Measurements from ENCODE around the gene INTS1.

Gene INTS1

GRCh38 chr7:1430056-1430845, 73.9 kb downstream of the INTS1 start:
- no peak for DNase-seq

DNA sequence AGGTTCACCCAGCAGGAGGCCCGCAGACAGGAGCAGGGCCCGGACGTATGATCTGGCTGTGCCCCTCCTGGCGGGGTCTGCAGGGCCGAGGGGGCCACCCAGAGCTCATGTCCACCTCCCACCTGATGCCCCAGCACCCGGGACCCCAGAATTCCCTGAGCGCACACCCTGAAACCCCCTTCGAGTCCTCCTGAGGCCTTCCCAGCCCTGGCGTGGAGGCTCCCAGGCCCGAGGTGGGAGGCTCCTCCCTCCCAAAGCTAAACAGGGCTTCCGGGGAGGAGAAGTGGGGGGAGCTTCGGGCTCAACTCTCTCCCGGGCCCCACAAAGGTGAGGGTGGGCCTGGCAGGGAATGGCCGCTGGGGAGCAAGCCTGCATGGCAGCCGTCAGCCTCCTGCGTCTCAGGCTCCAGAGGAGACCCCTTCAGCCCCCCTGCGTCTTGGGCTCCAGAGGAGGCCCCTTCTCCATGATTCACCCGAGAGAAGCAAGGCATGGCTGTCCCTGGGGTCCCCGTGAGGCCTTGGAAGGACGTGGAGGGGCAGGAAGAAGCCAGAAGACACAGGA, 75.2 kb downstream of the INTS1 start:
- no peak for DNase-seq

- DNase-seq: no peak
These were observed 77.0 kb downstream of the INTS1 start for GRCh38 chr7:1427064-1427657.

DNA sequence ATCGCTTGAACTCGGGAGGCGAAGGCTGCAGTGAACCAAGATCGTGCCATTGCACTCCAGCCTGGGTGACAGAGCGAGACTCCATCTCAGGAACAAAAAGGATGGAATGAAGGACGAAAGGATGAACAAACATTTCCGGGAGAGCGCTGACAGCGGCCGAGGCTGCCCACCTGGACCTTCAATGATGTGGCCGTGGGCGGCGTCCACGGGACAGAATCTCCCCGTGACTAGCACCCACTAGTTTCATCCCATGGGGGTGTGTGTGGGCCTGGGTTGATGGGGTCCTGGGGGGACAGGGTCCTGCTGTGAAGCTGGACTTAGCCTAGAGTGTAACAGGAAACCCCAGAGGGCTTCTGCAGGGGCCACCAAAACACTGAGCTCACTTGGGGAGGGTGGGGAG, 77.7 kb downstream of the INTS1 start:
- no peak for DNase-seq

DNA sequence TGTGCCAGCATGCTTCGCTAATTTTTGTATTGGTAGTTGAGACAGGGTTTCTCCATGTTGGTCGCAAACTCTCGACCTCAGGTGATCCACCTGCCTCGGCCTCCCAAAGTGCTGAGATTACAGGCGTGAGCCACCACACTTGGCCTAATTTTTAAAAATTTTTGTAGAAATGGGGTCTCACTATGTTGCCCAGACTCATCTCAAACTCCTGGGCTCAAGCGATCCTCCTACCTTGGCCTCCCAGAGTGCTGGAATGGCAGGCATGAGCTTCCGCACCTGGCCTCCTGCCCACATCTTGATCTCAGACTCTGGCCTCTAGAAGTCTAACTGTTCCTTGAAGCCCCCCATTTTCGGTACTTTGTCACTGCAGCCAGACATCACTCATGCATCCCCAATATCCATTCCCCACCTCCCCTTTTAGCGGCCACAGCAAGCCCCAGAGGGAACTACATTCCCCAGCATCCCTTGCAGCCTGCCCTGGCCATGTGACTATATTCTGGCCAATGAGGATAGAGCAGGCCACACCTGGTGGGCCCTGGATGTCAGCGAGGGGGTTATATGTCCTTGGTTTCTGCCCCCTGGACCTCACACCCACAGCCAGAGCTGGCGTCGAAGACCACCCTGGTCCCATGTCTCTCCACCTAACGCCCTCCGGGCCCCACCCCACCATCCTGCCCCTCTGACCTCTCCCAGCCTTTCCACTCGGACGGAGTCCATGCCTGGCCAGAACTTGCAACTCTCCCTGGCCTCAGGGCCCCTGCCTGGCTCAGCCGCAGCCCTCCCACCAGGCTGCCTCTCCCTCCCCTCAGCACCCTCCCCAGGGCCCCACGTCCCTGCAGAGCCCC, 78.7 kb downstream of the INTS1 start:
- DNase-seq: no peak

DNA sequence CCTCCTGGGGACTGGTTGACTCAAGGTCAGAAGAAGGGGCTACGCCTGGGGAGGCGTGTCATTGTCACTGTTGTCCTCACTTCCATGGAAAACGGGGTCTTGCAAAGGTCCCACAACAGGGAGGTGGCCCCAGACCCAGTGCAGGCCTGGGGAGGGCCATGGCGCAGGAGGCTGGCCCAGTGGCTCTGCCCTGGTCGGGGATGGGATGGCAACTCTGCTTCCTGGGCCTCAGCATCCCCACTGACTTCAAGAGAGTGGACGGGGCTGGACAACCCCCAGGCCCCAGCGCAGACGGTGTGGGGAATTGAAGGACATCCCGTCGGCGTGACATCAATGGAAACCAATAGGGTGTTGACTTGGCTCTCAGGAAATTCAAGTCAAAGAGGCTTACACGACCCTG, 80.1 kb downstream of the INTS1 start:
- DNase-seq: no peak

- no peak for DNase-seq
These were observed 80.9 kb downstream of the INTS1 start for GRCh38 chr7:1423264-1423811.

- no peak for DNase-seq
These were observed 81.5 kb downstream of the INTS1 start for GRCh38 chr7:1422512-1423263.

GRCh38 chr7:1421946-1422345, 82.2 kb downstream of the INTS1 start:
- no peak for DNase-seq

GRCh38 chr7:1421020-1421790, 83.0 kb downstream of the INTS1 start:
- DNase-seq: no peak

All from GF-D8 (cell line).